Stimulated activated CD4-positive, alpha-beta T cell treated with anti-CD3 and anti-CD28 coated beads, Interleukin-15, amount 100 ng/mL, for 48 hours (primary cell): ENCODE data around the gene ODR4.
"Not testable (repeated sequence)": the region's sequence is repeated elsewhere in the genome, so short reads cannot be mapped to it uniquely, and the experiment has no call there.

Experiments
- DNase-seq, 2 donors: peaks; one replicate each; pipeline ENCODE4 v3.0.0-alpha.2; 2020; ENCODE audit warnings: low read depth in 2 of 2

Gene ODR4

DNA sequence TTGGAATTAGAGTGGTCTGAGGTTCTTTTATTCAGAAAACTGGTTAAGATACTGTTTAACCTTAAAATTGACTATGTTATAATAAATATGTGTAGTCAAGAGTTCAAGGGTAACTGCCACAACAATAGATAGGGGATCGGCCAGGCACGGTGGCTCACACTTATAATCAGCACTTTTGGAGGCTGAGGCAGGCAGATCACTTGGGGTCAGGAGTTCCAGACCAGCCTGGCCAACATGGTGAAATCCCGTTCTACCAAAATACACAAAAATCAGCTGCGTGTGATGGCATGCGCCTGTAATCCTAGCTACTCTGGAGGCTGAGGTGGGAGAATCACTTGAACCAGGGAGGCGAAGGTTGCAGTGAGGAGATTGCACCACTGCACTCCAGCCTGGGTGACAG lies 45.8 kb downstream of the ODR4 start:
- no peak for DNase-seq

DNA sequence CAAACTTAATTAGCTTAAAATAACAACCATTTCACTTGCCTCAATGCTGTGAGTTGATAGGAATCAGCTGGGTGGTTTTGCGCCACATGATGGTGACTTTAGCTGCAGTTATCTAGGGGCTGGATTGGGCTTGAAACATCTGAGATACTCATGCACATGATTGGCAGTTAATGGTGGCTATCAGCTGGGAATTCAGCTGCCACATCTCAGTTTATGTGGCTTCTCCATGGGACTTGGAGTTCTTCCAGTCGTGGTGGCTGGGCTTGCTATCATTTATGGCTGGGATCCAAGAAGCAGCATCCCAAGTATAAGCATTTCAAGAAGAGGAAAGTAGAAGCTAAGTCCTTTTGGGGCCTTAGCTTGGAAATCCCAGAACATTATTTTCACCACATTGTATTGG lies 48.9 kb downstream of the ODR4 start:
- no peak for DNase-seq

DNA sequence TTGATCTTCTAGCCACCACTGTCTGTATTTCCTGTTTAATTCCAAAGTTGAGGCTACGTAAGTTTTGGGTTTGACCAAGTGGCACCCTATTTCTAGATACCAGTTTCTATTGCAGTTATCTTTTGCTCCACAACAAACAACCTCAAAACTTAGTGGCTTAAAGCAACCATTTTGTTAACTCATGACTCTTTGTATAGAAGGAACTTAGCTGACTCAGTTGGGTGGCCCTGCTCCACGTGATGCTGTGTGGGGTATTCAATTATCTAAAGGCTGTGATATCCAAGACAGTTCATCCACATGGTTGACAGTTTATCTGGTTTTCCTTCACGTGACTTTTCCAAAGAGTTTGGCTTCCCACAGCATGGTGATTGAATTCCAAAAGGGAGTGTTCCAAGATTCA lies 50.5 kb downstream of the ODR4 start:
- DNase-seq: no peak

DNA sequence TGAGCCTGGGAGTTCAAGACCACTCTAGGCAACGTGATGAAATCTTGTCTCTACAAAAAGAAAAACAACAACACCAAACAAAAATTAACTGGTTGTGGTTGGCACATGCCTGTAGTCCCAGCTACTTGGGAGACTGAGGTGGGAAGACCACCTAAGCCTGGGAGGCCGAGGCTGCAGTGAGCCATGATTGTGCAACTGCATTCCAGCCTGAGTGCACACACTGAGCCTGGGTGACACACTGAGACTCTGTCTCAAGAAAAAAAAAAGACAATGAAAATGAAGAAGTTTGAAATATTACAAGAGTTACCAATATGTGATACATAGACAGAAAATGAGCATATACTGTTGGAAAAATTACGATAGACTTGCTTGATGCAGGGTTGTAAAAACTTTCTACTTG lies 53.4 kb downstream of the ODR4 start:
- DNase-seq: no peak

DNA sequence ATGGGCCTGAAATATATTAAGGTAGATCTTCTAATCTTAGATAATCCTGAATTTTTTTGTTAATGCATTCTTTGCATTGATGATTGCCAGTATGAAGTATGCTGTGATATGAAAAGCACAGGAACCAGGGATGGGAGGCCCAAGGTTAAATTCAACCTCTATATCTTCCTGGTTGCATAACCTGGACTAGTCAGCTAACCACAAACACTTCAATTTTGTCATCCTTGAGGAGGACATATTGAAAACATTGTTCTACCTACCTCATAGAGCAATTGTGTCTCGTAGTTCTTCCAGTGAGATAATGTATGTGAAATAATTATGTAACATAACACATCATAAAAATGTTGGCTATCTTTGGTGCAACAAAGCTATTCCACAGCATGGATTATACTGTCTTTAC lies 59.7 kb downstream of the ODR4 start:
- DNase-seq: no peak

DNA sequence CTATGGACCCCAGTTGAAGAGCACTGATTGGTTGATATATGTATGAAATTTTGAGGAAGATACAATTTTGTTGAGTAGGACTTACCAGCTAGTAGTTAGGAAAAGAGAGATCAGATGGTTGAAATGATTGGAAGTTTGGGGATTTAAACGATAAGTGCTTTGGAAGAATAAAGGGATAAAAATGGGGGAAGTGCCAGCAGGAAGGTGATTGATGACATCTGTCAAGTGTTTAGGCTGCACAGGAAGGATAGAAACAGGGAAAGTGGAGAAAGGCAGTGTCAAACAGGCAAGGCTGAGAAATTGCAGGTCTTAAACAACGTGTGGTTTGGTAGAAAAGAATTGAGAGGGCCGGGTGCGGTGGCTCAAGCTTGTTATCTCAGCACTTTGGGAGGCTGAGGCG lies 62.9 kb downstream of the ODR4 start:
- DNase-seq: no peak

DNA sequence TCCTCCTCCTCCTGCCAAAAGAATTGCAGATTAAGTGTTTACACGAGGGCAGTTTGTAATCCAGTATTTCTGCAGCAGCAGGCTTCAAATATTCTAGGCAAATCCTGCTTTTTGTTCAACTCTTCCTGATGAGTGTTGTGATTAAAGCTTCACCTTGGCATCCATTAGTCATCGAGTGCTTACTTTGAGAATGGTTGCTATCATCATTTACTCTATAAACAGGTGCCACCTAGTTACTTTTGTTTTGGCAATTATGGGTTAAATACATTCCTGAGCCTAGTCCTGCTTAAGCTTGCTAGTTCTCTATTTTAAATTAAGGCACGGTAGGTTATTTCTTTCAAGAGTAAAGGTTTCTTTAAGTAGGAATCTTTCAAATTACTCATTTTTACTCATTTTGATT lies 64.9 kb downstream of the ODR4 start:
- DNase-seq: no peak

DNA sequence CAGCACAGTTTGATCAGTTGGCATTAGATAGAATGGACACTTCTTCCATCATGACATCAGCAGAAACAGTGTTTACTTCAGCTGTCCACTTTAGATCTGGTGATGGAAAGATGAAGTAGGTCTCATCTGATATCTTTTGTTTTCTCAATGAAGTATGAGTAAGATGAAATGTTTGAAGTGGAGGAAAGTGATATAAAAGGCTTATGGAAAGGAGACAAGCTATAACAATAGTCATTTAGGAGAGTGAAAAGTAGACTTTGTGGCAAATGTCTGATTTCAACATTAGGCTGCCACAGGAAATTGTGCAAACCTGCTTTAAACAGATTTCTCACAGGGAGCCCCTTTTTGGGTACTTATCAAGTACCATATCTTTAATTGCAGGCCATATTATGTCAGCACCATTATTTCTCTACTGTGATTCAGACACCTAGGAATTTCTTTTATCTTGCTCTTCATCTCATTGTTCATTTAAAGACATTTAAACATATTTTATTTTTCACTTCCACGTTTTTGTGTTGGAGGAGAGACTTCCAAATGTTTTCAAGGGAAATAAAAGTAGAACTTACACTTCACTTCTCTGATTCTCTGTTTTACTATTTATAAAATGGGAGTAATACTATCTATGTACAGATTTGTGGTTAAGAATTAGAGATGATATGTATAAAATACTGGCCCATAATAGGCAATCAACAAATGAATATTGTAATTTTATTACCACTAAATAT lies 67.2 kb downstream of the ODR4 start:
- no peak for DNase-seq

DNA sequence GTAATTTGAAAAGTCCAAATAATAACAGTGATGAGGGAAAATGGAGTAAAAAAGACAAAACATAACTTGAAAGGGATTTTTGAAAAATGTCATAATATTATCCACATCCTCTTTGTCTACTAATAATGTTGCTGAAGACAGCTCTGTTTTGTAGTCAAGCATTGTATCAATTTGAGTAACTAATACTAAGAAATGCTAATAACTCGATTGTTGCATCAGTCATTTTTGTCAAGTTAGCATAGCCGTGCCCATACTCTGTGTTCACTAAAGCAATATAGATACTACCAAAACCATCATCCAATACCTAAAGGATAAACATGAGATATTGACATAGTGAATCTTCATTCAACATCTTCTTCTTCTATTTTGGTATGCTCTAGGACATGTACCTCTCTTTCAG lies 68.0 kb downstream of the ODR4 start:
- no peak for DNase-seq

DNA sequence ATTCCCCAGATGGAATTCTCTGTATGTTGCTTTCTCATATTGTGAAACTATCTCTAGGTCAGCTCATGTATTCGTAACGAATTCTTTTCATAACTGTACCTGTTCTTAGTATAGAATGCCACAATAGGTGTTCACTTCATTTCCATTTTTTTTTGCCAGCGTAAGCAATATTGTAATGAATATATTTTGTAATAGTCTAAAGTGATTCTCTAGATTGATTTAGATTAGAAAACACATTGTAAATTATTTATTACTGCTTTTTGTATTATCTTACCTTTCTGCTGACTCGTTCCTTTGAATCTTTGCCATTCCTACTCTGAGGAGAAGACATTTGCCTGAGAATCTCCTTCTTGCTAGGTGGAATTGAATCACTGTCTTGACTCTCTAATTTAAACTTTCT lies 70.5 kb downstream of the ODR4 start:
- no peak for DNase-seq

DNA sequence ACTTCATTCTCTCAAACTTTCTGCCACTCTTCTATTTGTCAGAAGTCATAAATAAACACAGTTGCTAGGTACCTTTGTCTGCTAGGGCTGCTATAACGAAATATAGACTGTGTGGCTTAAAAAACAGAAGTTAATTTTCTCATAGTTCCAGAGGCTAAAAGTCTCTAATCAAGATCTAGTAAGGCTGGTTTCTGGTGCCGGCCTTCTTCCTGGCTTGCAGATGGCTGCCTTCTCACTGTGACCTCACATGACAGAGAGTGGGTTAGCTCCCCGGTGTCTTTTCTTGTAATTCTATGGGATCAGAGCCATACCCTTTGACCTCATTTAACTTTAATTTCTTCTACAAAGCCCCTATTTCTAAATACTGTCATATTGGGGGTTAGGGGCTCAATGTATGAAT lies 79.3 kb downstream of the ODR4 start:
- DNase-seq: no peak

DNA sequence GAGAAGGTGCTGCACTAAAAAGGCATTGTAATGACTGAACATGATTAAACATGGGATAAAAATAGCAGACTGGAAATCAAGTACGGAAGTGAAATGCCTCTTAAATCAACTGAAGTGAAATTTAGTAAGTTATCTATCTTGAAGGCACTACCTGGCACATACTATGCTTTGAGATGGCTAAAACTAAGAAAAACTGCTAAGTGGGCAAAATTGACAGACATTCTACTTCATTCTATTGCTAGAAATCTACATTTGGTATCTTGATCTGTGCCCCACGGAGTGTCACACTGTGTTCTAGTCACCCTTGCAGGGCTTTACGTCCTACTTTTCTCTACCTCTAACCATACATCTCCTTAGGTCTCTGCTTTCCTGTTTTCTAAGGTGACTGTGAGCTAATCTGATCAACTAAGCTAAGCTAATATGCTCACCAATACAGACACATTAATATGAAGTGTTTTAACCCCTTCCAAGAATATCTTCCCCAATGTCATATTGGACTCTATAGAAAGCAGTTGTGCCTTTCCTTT lies 81.2 kb downstream of the ODR4 start:
- no peak for DNase-seq

DNA sequence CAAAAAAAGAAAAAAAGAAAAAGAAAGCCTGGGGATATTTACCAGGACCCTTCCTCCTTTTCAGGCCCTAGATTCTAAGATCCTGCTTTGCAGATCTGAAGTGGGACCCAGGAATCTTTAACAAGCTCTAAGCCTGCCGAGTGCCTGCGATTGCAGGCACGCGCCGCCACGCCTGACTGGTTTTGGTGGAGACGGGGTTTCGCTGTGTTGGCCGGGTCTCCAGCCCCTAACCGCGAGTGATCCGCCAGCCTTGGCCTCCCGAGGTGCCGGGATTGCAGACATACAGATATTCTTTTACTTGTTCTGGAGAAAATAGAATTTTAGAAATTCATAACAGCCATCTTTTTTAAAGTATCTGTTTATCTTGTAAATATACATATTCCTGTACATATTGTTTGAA lies 83.5 kb downstream of the ODR4 start:
- not testable (repeated sequence) for DNase-seq

DNA sequence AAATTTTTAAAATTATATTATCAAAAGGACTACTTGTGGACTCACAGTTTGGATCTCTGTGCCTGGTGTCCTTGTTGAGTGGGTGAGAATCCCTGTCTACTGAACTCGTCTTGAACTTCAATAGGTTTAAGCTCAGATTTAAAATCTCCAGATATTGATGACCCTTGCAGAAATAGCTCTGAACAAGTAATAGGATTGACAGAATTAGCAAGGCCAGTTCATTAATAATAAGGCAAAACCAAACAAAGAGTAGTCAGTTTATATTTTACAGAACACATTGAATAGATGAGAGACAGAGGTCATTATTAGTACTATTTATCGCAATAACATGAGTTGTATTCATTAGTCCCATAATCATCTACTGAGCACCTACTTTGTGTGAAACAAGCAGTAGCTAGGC lies 85.4 kb downstream of the ODR4 start, which contains the start of gene PDC:
Gene PDC, minus strand, starts transcription at position 101 of the 400 bp plus-strand sequence. CDS start 11,655 bp downstream, outside the sequence.
- DNase-seq: no peak

DNA sequence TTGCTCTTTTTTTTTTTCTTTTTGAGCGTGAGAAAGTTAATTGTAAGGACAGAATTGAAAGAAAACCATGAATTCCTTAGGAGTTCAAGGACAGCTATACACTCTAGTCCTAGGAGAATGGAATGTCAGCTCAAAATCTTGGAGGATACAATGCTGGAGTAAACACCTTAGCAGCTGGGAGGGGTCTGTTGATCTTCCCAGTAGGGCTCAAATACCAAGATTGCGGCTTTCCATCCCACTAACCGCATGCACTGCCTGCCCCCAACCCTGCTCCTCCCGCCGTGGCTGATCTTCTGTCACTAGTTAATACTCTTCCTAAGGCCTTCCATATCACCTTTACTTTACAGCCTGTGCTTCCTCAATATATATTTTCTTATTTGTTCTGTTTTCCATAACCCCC lies 87.9 kb downstream of the ODR4 start:
- no peak for DNase-seq

DNA sequence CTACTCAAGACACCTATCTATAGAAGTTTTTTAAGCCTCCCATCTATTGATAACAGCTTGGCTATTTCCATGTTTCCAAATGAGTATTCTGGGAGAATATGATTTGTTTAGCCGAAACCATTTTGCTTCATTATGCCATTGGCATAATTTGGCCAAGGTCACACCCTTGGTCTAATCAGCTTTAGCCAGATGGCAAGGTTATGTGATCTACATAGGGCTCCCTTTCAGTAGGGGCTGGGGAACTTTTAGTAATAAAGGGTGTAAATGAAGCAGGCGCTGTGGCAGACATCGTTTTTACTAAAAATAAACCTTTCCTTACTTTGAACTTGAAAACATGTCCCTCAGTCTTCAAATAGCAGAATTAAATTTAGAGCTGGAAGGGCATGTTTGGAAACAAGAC lies 88.3 kb downstream of the ODR4 start:
- no peak for DNase-seq

DNA sequence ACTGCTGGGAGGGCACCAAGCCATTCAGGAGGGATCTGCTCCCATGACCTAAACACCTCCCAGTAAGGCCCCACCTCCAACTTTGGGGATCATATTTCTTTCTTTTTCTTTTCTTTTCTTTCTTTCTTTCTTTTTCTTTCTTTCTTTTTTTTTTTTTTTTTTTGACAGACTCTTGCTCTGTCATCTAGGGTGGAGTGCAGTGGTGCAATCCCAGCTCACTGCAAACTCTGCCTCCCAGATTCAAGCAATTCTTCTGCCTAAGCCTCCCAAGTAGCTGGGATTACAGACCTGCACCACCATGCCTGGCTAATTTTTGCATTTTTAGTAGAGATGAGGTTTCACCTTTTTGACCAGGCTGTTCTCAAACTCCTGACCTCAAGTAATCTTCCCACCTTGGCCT lies 89.9 kb downstream of the ODR4 start:
- not testable (repeated sequence) for DNase-seq

DNA sequence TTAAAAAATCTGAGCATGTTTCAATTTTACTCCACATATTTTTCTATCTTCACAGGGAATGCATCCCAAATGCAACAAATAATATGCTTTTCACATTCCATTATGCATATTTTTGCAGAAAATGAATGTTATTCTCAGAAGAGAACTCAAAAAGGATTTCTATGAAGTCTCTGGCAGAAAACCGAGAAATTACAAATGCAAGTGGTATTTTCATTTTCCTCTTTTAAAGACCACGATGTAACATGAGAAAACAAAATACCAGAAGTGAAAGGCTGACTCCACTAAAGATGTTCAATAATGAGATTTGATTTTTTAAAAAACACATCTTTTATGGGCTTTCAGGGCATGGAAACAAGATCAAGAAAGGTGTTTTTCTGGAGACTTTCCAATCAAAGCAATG lies 90.3 kb downstream of the ODR4 start:
- DNase-seq: no peak
